ENCODE results near the gene CLEC2B. TPM values are rescaled to one million over a fixed set of nuclear protein-coding genes. Genes with fewer than 3 reads are reported as not detected.
A peak's percentile ranks its signal among the peaks of the same experiment; 100 is the strongest.
"Not testable (repeated sequence)": the region's sequence is repeated elsewhere in the genome, so short reads cannot be mapped to it uniquely, and the experiment has no call there.

The CLEC2B gene
- total and polyA plus RNA-seq, 4 donors: 2.9 to 4.2 (median 3.1) TPM

- no peaks in the 10 kb centered on the region for H3K27me3 ChIP-seq (ENCODE audit: control insufficient read depth in 4 of 4, insufficient read depth in 4 of 4, low read length in 3 of 4)
Observed at GRCh38 chr12:9881988-9882387, 12.8 kb upstream of the CLEC2B start.

GRCh38 chr12:9881246-9881645 lies 12.1 kb upstream of the CLEC2B start, which contains the start of gene KLRF2:
Gene KLRF2, plus strand, starts transcription at chr12:9881489. Its CDS starts 107 bp downstream, at chr12:9881596.
- Histone ChIP-seq H3K27ac (ENCODE audit: low read depth in 1 of 2, low read length in 2 of 2) (no peak within 1 kb of the TSS), H3K4me3 (ENCODE audit: low read depth in 1 of 3, low read length in 3 of 3) (no peak within 1 kb of the TSS), H3K4me1 (ENCODE audit: control insufficient read depth in 4 of 4, insufficient read depth in 4 of 4, low read length in 3 of 4) (peaks cover 3 to 5% (median 4%) of the 10 kb centered on the region in 4 donors), H3K27me3 (ENCODE audit: control insufficient read depth in 4 of 4, insufficient read depth in 4 of 4, low read length in 3 of 4) (no peaks in the 10 kb centered on the region), H3K9me3 (ENCODE audit: control insufficient read depth in 4 of 4, low read length in 3 of 4) (no peaks in the 10 kb centered on the region), H3K9ac (ENCODE audit: low read depth in 1 of 2, low read length in 2 of 2) (no peak within 1 kb of the TSS), H3K36me3 (ENCODE audit: control insufficient read depth in 4 of 4, insufficient read depth in 3 of 4, low read depth in 1 of 4, low read length in 3 of 4) (no peaks in the 10 kb centered on the region)
- no peak for TF ChIP-seq ATF3 (IDR thresholded peaks at IDR 0.05)
- no peak for TF ChIP-seq HNF4G (IDR thresholded peaks at IDR 0.05)
- no peak for TF ChIP-seq HNF4A (conservative IDR thresholded peaks at IDR 0.05)
- TF ChIP-seq REST (IDR thresholded peaks at IDR 0.05): no peak
- TF ChIP-seq SP1 (IDR thresholded peaks at IDR 0.05): no peak
- TF ChIP-seq YY1 (IDR thresholded peaks at IDR 0.05): no peak
- DNase-seq (ENCODE audit: low spot score): no peak
- 96% methylated on average over 3 of the region's 3 CpGs for WGBS

More at GRCh38 chr12:9881988-9882387, 12.8 kb upstream of the CLEC2B start:
- no peak for DNase-seq (ENCODE audit: low spot score)
- H3K36me3 ChIP-seq (ENCODE audit: control insufficient read depth in 4 of 4, insufficient read depth in 3 of 4, low read depth in 1 of 4, low read length in 3 of 4): no peaks in the 10 kb centered on the region
- H3K4me1 ChIP-seq (ENCODE audit: control insufficient read depth in 4 of 4, insufficient read depth in 4 of 4, low read length in 3 of 4): peaks cover 3 to 5% (median 4%) of the 10 kb centered on the region in 4 donors
- H3K4me3 ChIP-seq (ENCODE audit: low read depth in 1 of 3, low read length in 3 of 3): no peak overlapping the region
- no peak overlapping the region for H3K9ac ChIP-seq (ENCODE audit: low read depth in 1 of 2, low read length in 2 of 2)
- no peaks in the 10 kb centered on the region for H3K9me3 ChIP-seq (ENCODE audit: control insufficient read depth in 4 of 4, low read length in 3 of 4)
- TF ChIP-seq HNF4A (conservative IDR thresholded peaks at IDR 0.05): peak in 1 of 2 donors; percentile 25
- no peak for TF ChIP-seq YY1 (IDR thresholded peaks at IDR 0.05)
- WGBS: 54% methylated on average over 5 of the region's 5 CpGs
- no peak overlapping the region for H3K27ac ChIP-seq (ENCODE audit: low read depth in 1 of 2, low read length in 2 of 2)

GRCh38 chr12:9880532-9881078 lies 11.5 kb upstream of the CLEC2B start:
- Histone ChIP-seq H3K27me3 (ENCODE audit: control insufficient read depth in 4 of 4, insufficient read depth in 4 of 4, low read length in 3 of 4) (no peaks in the 10 kb centered on the region), H3K27ac (ENCODE audit: low read depth in 1 of 2, low read length in 2 of 2) (no peak overlapping the region), H3K9me3 (ENCODE audit: control insufficient read depth in 4 of 4, low read length in 3 of 4) (no peaks in the 10 kb centered on the region), H3K36me3 (ENCODE audit: control insufficient read depth in 4 of 4, insufficient read depth in 3 of 4, low read depth in 1 of 4, low read length in 3 of 4) (no peaks in the 10 kb centered on the region), H3K9ac (ENCODE audit: low read depth in 1 of 2, low read length in 2 of 2) (no peak overlapping the region), H3K4me3 (ENCODE audit: low read depth in 1 of 3, low read length in 3 of 3) (no peak overlapping the region), H3K4me1 (ENCODE audit: control insufficient read depth in 4 of 4, insufficient read depth in 4 of 4, low read length in 3 of 4) (peaks cover 3 to 5% (median 4%) of the 10 kb centered on the region in 4 donors)
- 78% methylated on average over 4 of the region's 4 CpGs for WGBS
- no peak for DNase-seq (ENCODE audit: low spot score)
- TF ChIP-seq SP1 (IDR thresholded peaks at IDR 0.05) (no peak), GABPA (IDR thresholded peaks at IDR 0.05 in 1 of 2, conservative IDR thresholded peaks at IDR 0.05 in 1 of 2) (no peak), RXRA (IDR thresholded peaks at IDR 0.05) (no peak), FOXA1 (IDR thresholded peaks at IDR 0.05) (no peak), HNF4A (conservative IDR thresholded peaks at IDR 0.05) (no peak), JUND (IDR thresholded peaks at IDR 0.05) (no peak)

GRCh38 chr12:9876120-9876519 lies 7.0 kb upstream of the CLEC2B start:
- WGBS: 97% methylated on average over 26 of the region's 26 CpGs
- not testable (repeated sequence) for H3K4me3 ChIP-seq (ENCODE audit: low read depth in 1 of 3, low read length in 3 of 3); DNase-seq (ENCODE audit: low spot score)

More at GRCh38 chr12:9876120-9876519, 7.0 kb upstream of the CLEC2B start:
- H3K4me1 ChIP-seq (ENCODE audit: control insufficient read depth in 4 of 4, insufficient read depth in 4 of 4, low read length in 3 of 4); H3K9ac ChIP-seq (ENCODE audit: low read depth in 1 of 2, low read length in 2 of 2); H3K36me3 ChIP-seq (ENCODE audit: control insufficient read depth in 4 of 4, insufficient read depth in 3 of 4, low read depth in 1 of 4, low read length in 3 of 4); H3K27me3 ChIP-seq (ENCODE audit: control insufficient read depth in 4 of 4, insufficient read depth in 4 of 4, low read length in 3 of 4); H3K9me3 ChIP-seq (ENCODE audit: control insufficient read depth in 4 of 4, low read length in 3 of 4); H3K27ac ChIP-seq (ENCODE audit: low read depth in 1 of 2, low read length in 2 of 2): not testable (repeated sequence)
